GM18520 (cell line): ENCODE data around the gene CYFIP2.
"Not testable (repeated sequence)": the region's sequence is repeated elsewhere in the genome, so short reads cannot be mapped to it uniquely, and the experiment has no call there.

Experiments
- ATAC-seq: cut with Tn5 transposase; IDR thresholded peaks from one replicate; pipeline ENCODE4 v1.9.1; 2021; ENCODE audit not compliant: unreplicated experiment

Gene CYFIP2

GRCh38 chr5:157387041-157387563, 121.2 kb downstream of the CYFIP2 start:
- no peak for ATAC-seq

- ATAC-seq, result no peak
These were observed 121.8 kb downstream of the CYFIP2 start for GRCh38 chr5:157387683-157388093.

- no peak for ATAC-seq
These were observed 122.3 kb downstream of the CYFIP2 start for GRCh38 chr5:157388111-157388710.

- no peak for ATAC-seq
These were observed 123.2 kb downstream of the CYFIP2 start for GRCh38 chr5:157389103-157389502.

GRCh38 chr5:157390133-157390532, 124.2 kb downstream of the CYFIP2 start:
- no peak for ATAC-seq

- ATAC-seq, result no peak
These were observed 124.8 kb downstream of the CYFIP2 start for GRCh38 chr5:157390551-157391297.

- no peak for ATAC-seq
These were observed 132.4 kb downstream of the CYFIP2 start for GRCh38 chr5:157398305-157398704.

- no peak for ATAC-seq
These were observed 135.0 kb downstream of the CYFIP2 start for GRCh38 chr5:157400741-157401495.

GRCh38 chr5:157415838-157416237, 149.9 kb downstream of the CYFIP2 start:
- ATAC-seq, result no peak

- not testable (repeated sequence) for ATAC-seq
These were observed 153.6 kb downstream of the CYFIP2 start for GRCh38 chr5:157419521-157419920.

GRCh38 chr5:157429920-157430319, 164.0 kb downstream of the CYFIP2 start:
- ATAC-seq, result not testable (repeated sequence)

GRCh38 chr5:157431544-157432200, 165.7 kb downstream of the CYFIP2 start:
- ATAC-seq, result no peak

GRCh38 chr5:157434096-157434495, 168.2 kb downstream of the CYFIP2 start:
- ATAC-seq, result no peak

- ATAC-seq, result no peak
These were observed 177.2 kb downstream of the CYFIP2 start for GRCh38 chr5:157443041-157443549.

- ATAC-seq, result no peak
These were observed 178.3 kb downstream of the CYFIP2 start for GRCh38 chr5:157444224-157444623.
